Right atrium auricular region (tissue), 2 donors: ENCODE measurements around the gene PRRC2B. TPM values are rescaled to one million over a fixed set of nuclear protein-coding genes. Genes with fewer than 3 reads are reported as not detected.
"Not testable (repeated sequence)": the region's sequence is repeated elsewhere in the genome, so short reads cannot be mapped to it uniquely, and the experiment has no call there.

Experiments used
- DNase-seq: peaks from one replicate; pipeline ENCODE4 v3.0.0-alpha.2; 2019; ENCODE audit warnings: low spot score
- H3K27ac ChIP-seq, 2 donors: fragments of 200-600 bp; sonication (generic); 1 replicate in 1 of 2; 2 replicates in 1 of 2; pipeline ENCODE4 v1.5.1; 2016 to 2019
- H3K27me3 ChIP-seq, 2 donors: fragments of 200-600 bp; sonication (generic); one replicate each; pipeline versions ENCODE4 v1.5.1 to v1.6.0; 2017 to 2019
- H3K36me3 ChIP-seq: fragments of 200-600 bp; sonication (generic); one replicate; pipeline ENCODE4 v1.5.1; 2016
- H3K4me1 ChIP-seq, 2 donors: fragments of 200-600 bp; sonication (generic); one replicate each; pipeline versions ENCODE4 v1.5.1 to v1.6.0; 2017 to 2019
- H3K4me3 ChIP-seq, 2 donors: fragments of 200-600 bp; sonication (generic); 1 replicate in 1 of 2; 2 replicates in 1 of 2; pipeline ENCODE4 v1.5.1; 2017 to 2019; ENCODE audit warnings: mild to moderate bottlenecking in 1 of 2, moderate library complexity in 1 of 2
- H3K9me3 ChIP-seq, 2 donors: fragments of 200-600 bp; sonication (generic); one replicate each; pipeline ENCODE4 v1.5.1; 2019
- CTCF ChIP-seq, 2 donors: fragments of 200-600 bp; sonication (generic); IDR thresholded peaks; one replicate each; pipeline ENCODE4 v1.5.1; 2019; ENCODE audit warnings: antibody characterized with exemption in 2 of 2
- total RNA-seq, 2 donors: library from RNA; depleted of rRNA; stranded (reverse); fragments of >200 nt; gene quantifications; one replicate each; pipeline ENCODE4 v1.1.0, GENCODE V29; 2016

The PRRC2B gene
- total RNA-seq, 2 donors from 2014 or later = 76.7 to 120 TPM

- Histone ChIP-seq H3K4me1 (peaks cover 0 to 4% of the 10 kb centered on the region in 2 donors), H3K4me3 (no peak overlapping the region), H3K27me3 (no peaks in the 10 kb centered on the region), H3K36me3 (peaks cover 98% of the 10 kb centered on the region), H3K9me3 (no peaks in the 10 kb centered on the region), H3K27ac (no peak overlapping the region)
- no peak for DNase-seq
- TF ChIP-seq CTCF (IDR thresholded peaks at IDR 0.05) = no peak
These were observed 75.5 kb downstream of the PRRC2B start for GRCh38 chr9:131469356-131469755.

- H3K4me1 ChIP-seq = peaks cover 0 to 4% of the 10 kb centered on the region in 2 donors
- TF ChIP-seq CTCF (IDR thresholded peaks at IDR 0.05) = no peak
- H3K36me3 ChIP-seq = peaks cover 98% of the 10 kb centered on the region
- no peaks in the 10 kb centered on the region for H3K27me3 ChIP-seq
- no peak for DNase-seq
- H3K4me3 ChIP-seq = no peak overlapping the region
- no peak overlapping the region for H3K27ac ChIP-seq
- no peaks in the 10 kb centered on the region for H3K9me3 ChIP-seq
These were observed 76.1 kb downstream of the PRRC2B start for GRCh38 chr9:131469951-131470350.

DNA sequence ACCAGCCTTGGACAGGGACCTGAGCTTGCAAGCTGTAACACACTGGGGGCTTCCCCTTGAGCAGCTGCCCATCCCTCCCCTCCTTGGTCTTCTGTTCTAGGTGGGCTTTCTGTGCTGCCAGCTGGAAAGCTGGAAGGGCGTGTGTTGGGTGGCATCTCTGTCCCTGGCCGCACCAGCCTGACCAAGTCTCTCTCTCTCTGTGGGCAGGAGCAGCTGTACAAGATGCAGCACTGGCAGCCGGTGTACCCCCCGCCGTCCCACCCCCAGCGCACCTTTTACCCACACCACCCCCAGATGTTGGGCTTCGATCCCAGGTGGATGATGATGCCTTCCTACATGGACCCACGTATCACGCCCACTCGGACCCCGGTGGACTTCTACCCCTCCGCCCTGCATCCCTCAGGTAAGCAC lies 76.7 kb downstream of the PRRC2B start:
- Histone ChIP-seq H3K9me3 (no peaks in the 10 kb centered on the region), H3K27ac (no peak overlapping the region), H3K4me1 (peaks cover 0 to 4% of the 10 kb centered on the region in 2 donors), H3K36me3 (peaks cover 98% of the 10 kb centered on the region), H3K4me3 (no peak overlapping the region), H3K27me3 (no peaks in the 10 kb centered on the region)
- TF ChIP-seq CTCF (IDR thresholded peaks at IDR 0.05) = no peak
- no peak for DNase-seq

GRCh38 chr9:131472085-131472484 lies 78.2 kb downstream of the PRRC2B start:
- not testable (repeated sequence) for H3K27ac ChIP-seq, H3K4me3 ChIP-seq, H3K27me3 ChIP-seq, DNase-seq, H3K9me3 ChIP-seq
- H3K36me3 ChIP-seq = peaks cover 100% of the 10 kb centered on the region
- peaks cover 0 to 15% of the 10 kb centered on the region in 2 donors for H3K4me1 ChIP-seq

DNA sequence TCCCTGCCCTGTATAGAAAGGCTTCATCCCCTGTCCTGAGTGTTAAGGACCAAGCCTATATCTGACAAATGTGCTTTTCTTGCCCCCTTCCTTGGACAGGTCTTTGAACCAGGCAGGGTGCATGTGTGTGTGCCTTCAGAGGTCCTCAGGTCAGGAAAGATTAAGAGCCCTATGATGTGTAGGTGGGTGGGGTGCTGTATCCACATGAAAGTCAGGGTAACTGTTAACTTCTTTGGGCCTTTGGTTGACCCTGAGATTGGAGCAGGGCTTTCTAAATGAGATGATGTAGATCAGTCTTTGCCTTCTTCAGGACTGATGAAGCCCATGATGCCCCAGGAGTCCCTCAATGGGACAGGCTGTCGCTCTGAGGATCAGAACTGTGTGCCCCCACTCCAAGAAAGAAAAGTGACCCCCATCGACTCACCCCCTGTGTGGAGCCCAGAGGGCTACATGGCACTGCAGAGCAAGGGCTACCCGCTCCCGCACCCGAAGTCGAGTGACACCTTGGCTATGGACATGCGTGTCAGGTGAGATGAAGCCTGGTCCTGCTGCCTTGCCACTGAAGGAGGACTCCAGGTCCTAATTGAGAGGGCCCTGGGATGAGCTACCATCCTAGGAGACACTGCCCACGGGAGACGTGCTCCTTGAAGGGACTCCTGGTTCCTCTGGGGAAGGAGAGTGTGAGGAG lies 79.5 kb downstream of the PRRC2B start:
- Histone ChIP-seq H3K27me3 (no peaks in the 10 kb centered on the region), H3K36me3 (peaks cover 100% of the 10 kb centered on the region), H3K4me3 (no peak overlapping the region), H3K27ac (no peak overlapping the region), H3K9me3 (no peaks in the 10 kb centered on the region), H3K4me1 (peaks cover 0 to 15% of the 10 kb centered on the region in 2 donors)
- TF ChIP-seq CTCF (IDR thresholded peaks at IDR 0.05) = no peak
- DNase-seq = no peak

DNA sequence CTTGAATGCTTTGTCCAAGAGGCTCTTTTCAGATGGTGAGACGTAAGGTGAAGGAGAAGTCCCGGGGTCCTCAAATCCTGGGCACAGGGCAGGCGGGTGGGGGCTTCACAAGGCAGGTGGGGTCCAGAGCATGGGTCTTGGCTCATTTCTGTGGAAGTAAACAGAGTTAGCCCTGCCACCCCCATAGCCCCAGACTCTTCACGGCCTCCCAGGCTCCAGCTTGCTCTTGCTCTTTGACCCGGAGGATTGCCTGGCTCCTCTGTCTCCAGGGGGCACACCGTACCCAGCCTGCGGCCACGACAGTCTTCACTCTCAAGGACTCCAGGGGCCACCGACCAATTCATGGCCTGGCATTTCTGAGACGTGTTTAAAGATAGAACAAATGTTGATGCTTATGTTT lies 80.0 kb downstream of the PRRC2B start:
- Histone ChIP-seq H3K36me3 (peaks cover 100% of the 10 kb centered on the region), H3K27ac (no peak overlapping the region), H3K4me3 (no peak overlapping the region), H3K27me3 (no peaks in the 10 kb centered on the region), H3K4me1 (peaks cover 0 to 15% of the 10 kb centered on the region in 2 donors), H3K9me3 (no peaks in the 10 kb centered on the region)
- no peak for DNase-seq
- no peak for TF ChIP-seq CTCF (IDR thresholded peaks at IDR 0.05)
